Measurements from ENCODE around the gene INCA1.
A peak's percentile ranks its signal among the peaks of the same experiment; 100 is the strongest.
"Not testable (repeated sequence)": the region's sequence is repeated elsewhere in the genome, so short reads cannot be mapped to it uniquely, and the experiment has no call there.

INCA1 gene

GRCh38 chr17:5034651-5035050 is 37.3 kb upstream of the INCA1 start:
- no peak for TF ChIP-seq CTCF (IDR thresholded peaks at IDR 0.05)
- TF ChIP-seq ZFX (IDR thresholded peaks at IDR 0.05; ENCODE audit: borderline replicate concordance): no peak
- H3K27ac ChIP-seq: no peak overlapping the region

- H3K27ac ChIP-seq: no peak overlapping the region
- TF ChIP-seq ZFX (IDR thresholded peaks at IDR 0.05; ENCODE audit: borderline replicate concordance) (no peak), CTCF (IDR thresholded peaks at IDR 0.05) (no peak)
These were observed 36.7 kb upstream of the INCA1 start for GRCh38 chr17:5034063-5034462.

- no peak for TF ChIP-seq CTCF (IDR thresholded peaks at IDR 0.05)
- TF ChIP-seq ZFX (IDR thresholded peaks at IDR 0.05; ENCODE audit: borderline replicate concordance): no peak
- H3K27ac ChIP-seq: no peak overlapping the region
These were observed 36.2 kb upstream of the INCA1 start for GRCh38 chr17:5033352-5034015.

- no peak for TF ChIP-seq CTCF (IDR thresholded peaks at IDR 0.05)
- no peak for TF ChIP-seq ZFX (IDR thresholded peaks at IDR 0.05; ENCODE audit: borderline replicate concordance)
These were observed 35.5 kb upstream of the INCA1 start for GRCh38 chr17:5032865-5033264.

GRCh38 chr17:5031365-5032082 is 34.2 kb upstream of the INCA1 start:
- H3K27ac ChIP-seq: peak overlapping the region; percentile 44
- TF ChIP-seq ZFX (IDR thresholded peaks at IDR 0.05; ENCODE audit: borderline replicate concordance) (no peak), CTCF (IDR thresholded peaks at IDR 0.05) (peak; percentile 75)

More at GRCh38 chr17:5032865-5033264, 35.5 kb upstream of the INCA1 start:
- H3K27ac ChIP-seq: no peak overlapping the region

GRCh38 chr17:5030168-5030567 is 32.8 kb upstream of the INCA1 start:
- H3K27ac ChIP-seq: not testable (repeated sequence)

- no peak overlapping the region for H3K27ac ChIP-seq
- no peak for TF ChIP-seq CTCF (IDR thresholded peaks at IDR 0.05)
- no peak for TF ChIP-seq ZFX (IDR thresholded peaks at IDR 0.05; ENCODE audit: borderline replicate concordance)
These were observed 30.6 kb upstream of the INCA1 start for GRCh38 chr17:5027916-5028315.

All from 22Rv1 (cell line).